Stimulated activated CD8-positive, alpha-beta memory T cell treated with anti-CD3 and anti-CD28 coated beads, Interleukin-4, amount 100 ng/mL, for 48 hours (primary cell): ENCODE results near the gene OBSCN.

Experiments used
- DNase-seq: peaks from one replicate; pipeline ENCODE4 v3.0.0-alpha.2; 2020

OBSCN gene

DNA sequence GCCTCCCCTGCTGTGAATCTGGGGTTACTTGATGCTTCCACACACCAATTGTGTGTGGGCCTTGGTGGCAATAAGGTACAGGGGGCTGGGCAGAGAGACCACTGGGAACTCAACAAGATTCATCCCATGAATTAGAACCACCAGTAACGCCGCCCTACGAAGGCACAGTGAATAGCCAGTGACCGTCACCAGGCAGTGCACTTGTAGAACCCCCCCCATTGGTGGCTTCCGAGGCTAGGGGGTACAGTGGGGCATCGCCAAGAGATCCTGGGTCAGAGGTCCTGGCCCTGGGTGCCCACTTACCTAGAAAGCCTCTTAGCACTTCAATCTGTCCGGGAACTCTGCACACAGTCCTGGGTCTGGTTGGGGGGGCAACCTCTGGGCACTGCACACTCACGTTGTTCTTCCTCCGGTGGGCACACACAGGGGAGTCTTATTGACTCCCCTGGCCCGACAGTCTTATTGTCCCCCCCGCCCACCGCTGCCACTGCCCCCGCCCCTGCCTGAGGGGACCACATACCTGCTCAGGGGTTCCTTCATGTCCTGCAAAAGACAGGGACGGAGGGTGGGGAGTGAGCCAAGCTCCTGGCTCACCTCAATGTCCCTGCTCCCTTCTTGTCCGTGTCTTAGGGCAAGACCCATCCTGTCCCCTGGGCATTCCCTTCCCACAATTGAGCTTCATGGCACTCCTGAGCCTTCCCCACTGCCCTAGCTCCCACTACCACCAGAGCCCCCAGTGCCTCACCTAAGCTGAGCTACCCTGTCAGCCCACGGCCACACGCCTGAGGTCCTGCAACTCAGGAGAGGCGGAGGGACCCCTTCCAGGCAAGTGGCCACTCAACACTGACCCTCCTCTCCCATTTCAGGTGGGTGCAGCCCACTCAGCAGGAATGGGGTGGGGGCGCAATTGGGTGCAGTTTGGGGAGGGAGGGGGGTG is 201.3 kb downstream of the OBSCN start:
- no peak for DNase-seq

DNA sequence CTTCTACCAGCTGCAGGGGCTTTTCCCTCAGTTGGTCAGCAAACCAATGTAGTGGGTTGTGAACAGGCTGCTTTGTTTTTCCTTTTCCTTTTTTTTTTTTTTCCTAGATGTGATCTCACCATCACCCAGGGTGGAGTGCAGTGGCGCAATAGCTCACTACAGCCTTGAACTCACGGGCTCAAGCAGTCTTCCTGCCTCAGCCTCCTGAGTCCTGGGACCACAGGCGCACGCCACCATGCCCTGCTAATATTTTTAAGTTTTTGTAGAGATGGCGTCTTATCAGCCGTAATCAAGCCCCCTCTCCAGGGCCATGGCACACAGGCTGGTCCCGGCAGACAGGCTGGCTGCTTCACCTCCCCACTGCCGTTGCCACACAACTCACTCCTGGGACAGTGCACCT is 202.2 kb downstream of the OBSCN start:
- no peak for DNase-seq

DNA sequence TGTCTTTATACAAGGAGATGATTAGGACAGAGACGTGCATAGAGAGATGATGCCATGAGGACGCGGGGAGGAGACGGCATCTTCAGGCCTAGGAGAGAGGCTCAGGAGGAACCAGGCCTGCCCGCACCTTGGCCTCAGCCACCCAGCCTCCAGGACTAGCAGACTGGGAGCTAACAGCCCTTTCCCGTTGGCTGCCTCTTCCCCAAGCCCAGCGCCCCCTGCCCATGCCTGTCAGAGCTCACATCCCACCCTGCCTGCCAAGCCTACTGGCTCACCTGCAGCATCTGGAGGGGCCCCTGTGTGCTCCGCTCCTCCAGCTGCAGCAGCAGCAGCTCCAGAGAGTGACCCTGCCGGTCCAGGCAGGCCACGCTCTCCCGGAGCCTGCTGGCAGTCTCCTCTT is 202.8 kb downstream of the OBSCN start:
- no peak for DNase-seq

DNA sequence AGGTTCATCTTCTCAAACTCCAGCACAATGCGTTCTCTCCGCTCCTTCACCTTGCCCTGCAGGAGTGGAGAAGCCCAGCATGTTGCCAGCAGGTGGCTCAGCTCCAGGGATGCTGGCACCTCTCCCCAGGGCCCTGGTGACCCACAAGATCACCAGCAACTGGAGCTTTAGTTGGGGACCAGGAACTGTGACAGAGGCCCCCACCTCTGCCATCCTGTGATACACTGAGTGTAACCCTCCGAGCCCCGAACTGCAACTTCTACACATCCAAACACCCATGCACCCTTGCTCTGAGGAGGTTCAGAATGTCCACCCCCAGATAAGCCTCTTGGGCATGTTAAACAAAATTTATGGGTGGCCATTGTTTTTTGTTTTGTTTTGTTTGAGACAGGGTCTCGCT is 203.3 kb downstream of the OBSCN start:
- DNase-seq = no peak

DNA sequence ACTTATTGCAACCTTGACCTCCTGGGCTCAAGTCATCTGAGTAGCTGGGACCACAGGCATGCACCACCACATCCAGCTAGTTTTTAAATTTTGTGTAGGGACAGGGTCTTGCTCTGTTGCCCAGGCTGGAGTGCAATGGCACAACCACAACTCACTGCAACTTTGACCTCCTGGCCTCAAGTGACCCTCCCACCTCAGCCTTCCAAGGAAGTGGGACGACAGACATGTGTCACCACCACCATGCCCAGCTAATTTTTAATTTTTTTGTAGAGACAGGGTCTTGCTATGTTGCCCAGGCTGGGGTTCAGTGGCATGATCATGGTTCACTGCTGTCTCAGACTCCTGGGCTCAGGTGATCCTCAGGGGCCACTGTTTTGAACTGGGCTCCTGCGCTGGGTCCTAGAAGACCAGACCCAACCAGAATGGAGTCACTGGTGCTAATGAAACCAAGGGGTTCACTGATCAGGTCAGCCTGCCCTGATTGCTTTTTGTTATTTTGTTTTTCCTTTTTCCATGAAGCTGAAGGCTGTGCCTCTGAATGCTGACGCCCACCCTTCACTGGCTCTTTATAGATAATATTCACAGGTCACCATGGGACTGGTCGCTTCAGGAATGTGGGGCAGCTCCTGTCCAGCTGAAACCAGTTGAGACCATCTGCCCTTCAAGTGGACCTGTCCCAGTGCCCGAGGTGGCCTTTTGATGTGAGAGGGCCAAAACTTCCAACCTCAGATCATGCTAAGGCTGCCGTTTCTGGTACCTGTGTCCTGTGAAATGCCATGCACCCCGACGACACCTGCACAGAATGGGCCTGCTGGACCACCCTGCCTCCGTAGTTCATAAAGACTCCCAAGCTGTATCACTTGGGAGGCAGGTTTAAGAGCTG is 203.9 kb downstream of the OBSCN start:
- no peak for DNase-seq

DNA sequence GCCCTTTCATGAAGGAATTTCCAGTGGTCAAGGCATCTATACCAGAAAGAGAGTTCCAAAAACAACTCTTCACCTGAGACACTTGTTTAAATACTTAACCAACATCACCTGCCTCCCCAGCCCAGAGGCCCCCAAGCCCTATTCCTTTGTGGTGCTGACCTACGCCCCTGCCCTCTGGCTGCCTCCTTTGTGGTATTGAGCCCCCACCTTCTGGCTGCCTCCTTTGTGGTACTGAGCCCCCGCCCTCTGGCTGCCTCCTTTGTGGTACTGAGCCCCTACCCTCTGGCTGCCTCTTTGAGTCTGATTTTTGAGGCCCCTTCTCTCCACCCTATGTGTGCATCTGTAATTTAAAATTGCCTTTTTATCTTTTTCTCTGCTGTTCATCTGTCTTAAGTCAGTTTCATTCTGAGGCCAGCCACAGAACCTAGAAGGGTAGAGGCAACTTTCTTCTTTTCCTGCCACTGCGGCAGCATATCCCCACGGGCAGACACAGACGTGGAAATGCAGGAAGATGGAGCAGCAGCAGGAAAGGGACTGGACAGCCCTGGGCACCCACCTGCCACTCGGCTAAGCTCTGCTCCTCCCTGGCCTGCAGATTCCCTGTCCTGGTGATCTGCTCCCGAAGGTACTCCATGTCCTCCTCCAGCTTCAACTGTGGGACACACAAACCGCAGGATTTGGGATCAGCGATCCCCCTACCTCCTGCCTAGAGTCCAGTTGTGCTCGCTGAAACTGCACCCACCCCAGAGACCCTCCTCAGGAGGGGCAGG is 205.6 kb downstream of the OBSCN start:
- DNase-seq = no peak

DNA sequence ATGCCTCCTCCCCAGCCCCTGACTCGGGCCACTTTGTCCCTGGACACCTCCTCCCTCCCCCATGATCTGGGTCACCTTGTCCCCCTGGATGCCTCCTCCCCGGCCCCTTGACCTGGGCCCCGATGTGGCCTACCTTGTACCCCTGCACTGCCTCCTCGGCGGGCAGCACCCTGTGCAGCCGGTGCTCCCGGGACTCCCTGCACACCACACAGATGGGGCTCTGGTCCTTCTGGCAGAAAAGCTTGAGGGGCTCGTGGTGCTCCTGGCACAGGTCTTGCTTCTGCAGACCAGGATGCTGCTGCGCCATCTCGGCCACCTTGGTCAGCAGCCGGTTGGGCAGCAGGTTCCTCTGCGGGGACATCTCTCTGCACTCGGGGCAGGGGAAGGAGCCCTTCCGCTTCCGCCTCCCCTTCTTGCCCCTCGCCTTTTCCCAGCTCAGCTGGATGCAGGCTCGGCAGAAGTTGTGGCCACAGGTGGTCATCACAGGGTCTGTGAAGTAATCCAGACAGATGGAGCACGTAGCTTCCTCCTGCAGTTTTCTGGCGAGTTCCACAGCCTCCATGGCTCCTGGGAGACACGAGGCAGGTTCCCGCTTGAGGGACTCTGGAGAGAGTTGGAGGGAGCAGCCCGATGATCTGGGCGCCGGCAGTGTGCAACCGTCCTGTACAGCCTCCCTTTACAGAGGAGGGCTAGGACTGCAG is 206.8 kb downstream of the OBSCN start:
- DNase-seq = no peak

DNA sequence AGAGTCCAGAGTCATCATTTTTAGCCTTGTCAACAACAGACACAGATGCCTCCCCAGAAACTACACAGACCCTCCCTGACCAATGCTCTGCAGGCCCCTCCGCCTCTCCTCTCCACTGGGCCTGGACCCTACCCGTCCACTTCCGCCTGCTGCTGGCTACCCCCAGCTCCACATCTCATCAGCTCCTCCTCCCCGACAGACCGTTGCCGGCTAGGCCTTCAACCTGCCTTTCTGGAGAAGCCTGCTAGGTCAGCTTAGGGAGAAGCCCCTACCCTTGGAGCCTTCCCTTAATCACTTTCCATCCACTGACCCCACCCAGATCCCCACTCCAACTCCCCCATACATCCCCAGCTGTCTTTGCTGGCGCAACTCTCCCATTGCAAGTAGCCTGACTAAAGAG is 207.4 kb downstream of the OBSCN start:
- DNase-seq = no peak

DNA sequence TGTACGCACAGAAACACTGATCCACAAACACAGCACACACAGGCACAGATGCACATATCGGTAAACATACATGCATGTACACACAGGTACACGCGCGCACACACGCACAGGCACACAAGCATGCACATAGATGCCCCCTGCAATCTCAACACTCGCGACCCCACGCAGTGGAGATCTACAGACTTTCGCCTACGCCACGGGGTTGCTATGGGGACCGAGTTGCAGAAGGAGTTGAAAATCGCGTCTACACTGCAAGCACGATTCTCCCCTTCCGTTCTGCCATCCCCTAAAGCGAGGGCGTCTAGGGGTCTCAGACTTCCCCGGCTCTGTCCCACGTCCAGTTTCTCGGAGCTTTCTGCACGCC is 208.0 kb downstream of the OBSCN start:
- DNase-seq = peak; percentile 35

DNA sequence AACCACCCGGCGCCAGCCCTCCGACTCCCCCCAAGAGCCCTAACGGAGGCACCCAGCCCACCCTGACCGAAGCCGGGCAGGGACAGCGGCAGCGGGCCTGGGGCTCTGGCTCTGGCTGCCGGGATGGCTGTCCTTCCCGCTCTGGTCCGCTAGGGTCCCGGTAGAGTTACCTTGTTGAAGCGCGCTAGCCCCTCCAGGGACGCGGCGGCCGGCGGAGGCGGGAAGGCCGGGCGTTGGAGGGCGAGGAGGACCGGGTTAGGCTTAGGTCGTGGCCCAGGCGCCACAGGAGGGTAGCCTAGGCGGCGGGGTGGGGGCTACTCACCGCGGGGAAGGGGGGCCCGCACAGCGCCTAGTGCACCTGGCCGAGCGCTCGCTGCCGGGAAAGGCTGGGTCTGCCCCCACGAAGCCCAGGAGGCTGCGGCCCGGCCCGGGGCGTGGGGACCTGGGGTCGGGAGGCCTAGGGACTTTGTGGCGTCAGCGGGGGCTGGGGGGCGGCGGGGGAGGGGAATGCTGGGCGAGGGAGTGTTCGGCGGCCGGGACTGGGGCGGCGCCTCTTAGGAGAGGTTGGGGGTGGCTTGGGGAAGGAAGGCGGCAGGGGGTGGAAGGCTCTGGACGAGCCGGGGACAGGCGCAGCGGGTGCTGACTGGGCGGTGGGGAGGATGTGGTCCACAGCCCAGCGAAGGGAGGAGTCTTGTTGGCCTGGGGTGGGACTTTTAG is 208.5 kb downstream of the OBSCN start, which contains the start of gene TRIM17:
Gene TRIM17, minus strand, starts transcription at position 645 of the 717 bp plus-strand sequence. CDS start 1,789 bp downstream, outside the sequence.
- peak; percentile 56 for DNase-seq

DNA sequence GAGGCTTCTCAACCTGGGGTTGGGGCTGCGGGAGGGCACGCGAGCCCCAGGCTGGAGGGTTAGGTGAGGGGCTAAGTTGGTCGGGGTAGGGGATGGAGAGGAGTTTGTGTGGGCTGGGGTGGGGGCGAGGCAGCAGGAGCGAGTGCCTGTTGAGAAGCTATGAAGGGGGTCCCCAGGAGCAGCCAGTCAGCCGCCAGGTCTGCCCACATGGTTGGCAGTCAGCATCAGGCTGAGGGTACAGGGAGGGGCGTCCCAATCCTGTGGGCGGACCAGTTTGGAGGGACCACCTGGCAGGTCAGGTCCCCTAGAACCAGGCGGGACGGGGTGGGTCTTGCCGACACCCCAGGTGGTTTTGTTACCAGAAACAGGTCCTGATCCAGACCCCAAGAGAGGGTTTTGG is 209.2 kb downstream of the OBSCN start:
- DNase-seq = no peak

DNA sequence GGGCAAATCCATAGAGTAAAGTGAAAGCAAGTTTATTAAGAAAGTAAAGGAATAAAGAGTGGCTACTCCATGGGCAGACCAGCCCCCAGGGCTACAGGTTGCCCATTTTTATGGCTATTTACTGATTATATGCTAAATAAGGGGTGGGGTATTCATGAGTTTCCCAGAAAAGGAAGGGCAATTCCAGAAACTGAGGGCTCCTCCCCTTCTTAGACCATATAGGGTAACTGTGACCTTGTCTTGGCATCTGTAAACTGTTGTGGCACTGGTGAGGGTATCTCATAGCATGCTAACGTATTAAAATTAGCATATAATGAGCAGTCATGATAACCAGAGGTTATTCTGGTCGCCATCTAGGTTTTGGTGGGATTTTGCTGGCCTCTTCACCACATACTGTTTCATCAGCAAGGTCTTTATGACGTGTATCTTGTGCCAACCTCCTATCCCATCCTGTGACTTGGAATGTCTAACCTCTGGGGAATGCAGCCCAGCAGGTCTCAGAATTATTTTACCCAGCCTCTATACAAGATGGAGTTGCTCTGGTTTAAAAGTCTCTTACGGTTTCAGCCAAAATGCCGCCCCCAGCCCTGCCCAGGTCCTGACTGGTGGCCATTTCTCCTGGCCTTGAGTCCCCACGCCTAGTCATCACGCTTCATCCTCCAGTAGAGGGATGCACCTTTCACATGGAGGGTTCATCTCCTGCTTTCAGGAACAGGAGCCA is 209.8 kb downstream of the OBSCN start:
- no peak for DNase-seq

DNA sequence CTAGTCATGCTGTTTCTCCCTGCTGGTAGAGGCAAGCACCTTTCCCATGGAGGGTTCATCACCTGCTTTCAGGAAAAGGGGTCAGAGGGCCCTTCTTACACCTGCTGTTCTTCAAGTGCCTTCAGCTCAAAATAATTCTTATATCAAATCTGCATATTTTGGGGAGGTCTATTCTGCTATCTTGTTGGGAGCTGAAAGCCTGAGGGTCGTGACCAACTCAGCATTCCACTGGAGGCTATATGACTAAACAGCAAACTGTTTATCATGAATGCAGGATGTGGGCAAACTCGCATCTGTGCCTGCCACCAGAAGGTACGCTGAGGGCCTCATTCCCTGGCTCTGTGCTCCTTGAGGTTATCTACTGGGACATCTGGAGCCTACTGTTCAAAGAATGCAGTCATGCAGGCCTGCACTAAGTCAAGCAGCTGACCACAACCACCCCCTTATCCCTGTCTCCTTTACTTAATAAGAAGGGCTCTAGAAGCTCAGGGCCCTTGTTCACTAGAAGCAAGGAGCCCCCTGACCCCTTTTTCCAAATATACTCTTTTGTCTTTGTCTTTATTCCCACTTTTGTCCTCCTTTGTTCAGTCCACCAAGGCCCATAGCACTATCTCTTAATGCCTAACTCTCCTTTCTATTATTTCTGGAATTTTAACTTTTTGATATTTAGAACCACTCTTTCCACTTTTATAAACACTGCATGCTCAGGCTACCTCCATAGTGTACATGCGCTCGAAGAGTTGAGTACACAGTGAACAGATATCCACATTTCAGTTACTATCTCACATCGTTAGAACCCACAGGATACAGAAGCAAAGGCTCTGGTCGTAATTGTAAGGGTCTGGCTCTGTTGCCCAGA is 213.4 kb downstream of the OBSCN start:
- no peak for DNase-seq

DNA sequence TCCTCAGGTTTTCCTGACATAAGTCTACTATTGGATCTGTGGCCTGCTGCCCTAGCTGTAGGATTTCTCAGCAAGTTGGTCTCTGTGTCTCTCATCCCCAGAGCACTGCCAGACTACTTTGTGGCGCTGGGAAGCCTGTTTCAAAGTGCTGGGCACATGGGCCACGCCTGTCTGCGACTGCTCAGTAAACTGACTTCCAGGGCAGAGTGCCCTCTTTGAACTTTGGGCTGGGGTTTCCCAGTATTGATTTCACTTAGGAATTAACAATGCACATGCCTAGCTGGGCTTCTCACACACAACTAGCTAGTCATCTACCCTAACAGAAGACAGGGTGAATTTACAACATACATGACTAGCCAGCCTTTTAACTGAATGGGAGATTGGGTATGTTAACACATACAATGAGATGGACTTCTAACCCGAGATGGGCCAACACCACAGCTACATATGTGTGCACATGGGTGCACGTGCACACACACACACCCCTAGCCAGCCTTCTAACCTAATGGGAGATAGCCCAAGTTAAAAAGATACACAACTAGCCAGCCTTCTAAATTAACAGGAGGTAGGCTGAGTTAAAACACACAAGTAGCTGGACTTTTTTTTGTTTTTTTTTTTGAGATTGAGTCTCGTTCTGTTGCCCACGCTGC is 215.7 kb downstream of the OBSCN start:
- DNase-seq = no peak

DNA sequence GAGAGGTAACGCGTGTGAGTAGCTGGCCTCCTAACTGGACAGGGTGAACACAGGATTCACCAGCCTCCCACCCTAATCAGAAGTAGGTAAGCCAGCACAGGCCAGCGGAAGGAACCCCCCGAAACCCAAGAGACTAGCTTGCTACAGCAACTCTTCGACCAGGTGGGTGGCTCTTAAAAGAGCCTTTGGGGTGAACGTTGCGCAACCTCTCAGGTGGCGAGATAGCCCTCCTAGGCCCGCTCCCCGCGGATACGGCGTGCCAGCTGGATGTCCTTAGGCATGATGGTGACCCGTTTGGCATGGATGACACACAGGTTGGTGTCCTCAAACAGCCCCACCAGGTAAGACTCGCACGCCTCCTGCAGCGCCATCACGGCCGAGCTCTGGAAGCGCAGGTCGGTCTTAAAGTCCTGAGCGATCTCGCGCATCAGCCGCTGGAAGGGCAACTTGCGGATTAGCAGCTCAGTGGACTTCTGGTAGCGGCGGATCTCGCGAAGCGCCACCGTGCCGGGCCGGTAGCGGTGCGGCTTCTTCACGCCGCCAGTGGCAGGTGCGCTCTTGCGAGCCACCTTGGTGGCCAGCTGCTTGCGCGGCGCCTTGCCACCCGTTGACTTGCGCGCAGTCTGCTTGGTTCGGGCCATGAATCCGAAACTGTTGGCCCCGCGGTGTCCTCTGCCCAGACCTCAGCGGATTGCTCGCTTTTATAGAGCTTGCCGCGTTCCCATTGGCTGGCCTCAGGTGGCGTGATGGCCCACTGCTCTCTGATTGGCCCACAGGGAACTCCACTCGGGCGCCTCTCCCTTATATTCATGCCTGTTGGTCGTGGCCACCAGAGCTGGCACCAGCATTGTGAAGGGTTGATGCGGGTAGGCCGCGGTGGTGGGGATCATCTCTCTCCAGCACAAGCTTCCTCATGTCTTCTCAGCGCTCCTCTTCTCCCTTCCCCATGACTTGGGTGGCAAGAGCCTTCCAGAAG is 217.1 kb downstream of the OBSCN start:
- no peak for DNase-seq

DNA sequence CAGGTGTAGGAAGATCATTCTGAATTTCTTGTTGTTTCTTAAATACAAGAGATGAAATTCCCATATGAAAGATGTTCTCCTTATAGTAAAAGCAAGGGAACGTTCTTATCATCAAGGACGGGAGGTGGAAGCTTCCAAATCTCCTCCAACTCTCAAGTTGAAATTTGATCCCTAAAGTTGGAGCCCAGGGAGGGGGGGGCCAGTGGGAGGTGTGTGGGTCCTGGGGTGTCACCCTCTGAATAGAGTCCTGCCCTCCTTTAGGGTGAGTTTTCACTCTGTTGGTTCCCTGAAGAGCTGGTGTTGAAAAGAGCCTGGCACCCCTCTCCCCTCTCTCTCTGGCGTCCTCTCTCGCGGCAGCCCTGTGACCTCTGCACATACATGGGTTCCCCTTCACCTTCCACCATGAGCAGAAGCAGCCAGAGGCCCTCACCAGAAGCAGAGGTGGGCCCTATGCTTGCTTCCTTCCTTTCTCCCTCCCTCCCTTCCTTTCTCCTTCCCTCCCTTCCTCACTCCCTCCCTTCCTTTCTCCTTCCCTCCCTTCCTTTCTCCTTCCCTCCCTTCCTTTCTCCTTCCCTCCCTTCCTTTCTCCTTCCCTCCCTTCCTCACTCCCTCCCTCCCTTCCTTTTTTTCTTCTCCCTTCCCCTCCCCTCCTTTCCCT is 218.8 kb downstream of the OBSCN start:
- no peak for DNase-seq

DNA sequence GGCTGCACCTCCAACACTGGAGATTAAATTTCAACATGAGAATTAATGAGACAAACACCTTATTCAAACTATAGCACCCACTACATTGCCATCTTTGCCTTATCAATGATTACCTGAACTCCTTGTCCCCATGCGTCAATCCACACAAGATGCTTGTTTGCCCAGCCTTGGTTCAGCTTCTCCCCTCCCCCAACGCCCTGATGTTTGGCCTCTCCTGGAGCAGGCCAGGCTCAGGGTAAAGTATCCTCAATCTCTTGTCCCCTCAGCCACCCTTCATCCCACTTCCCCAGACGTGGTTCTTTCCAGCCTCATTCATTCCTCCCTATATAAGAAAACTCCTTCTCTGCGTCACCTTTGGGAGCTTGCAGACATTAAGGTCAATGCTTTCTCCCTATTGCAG is 220.6 kb downstream of the OBSCN start:
- DNase-seq = no peak
